ENCODE measurements around the gene HACD3. TPM values are rescaled to one million over a fixed set of nuclear protein-coding genes. Genes with fewer than 3 reads are reported as not detected.
A peak's percentile ranks its signal among the peaks of the same experiment; 100 is the strongest.

HACD3 gene
- total and polyA plus RNA-seq, 4 donors: 147 to 239 (median 168) TPM

DNA sequence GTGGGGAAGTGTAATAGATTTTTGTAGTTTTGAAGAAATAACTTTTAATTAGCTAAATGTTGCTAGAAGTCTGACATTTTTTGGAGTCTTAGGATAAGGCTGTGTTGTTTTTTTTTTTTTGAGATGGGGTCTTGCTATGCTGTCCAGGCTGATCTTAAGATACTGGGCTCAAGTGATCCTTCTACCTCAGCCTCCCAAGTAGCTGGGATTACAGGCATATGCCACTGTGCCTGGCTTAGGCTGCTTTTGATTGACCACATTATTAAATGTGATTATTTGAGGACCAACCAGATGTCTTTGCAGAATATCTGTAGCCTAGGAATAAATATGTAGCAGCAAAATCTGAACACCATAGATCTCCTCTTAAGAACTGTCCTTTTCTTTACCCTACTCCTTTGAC, 29.7 kb downstream of the HACD3 start:
- no peaks in the 10 kb centered on the region for H3K9me3 ChIP-seq (ENCODE audit: control insufficient read depth, insufficient read depth, low read length)
- H3K4me1 ChIP-seq (ENCODE audit: control insufficient read depth, insufficient read depth, low read length): no peaks in the 10 kb centered on the region
- peaks cover 44% of the 10 kb centered on the region for H3K36me3 ChIP-seq (ENCODE audit: control insufficient read depth, insufficient read depth, low read length)
- DNase-seq (ENCODE audit: low read depth in 4 of 6, low spot score in 6 of 6): no peak
- no peaks in the 10 kb centered on the region for H3K27me3 ChIP-seq (ENCODE audit: control insufficient read depth, insufficient read depth, low read length)
- no peak overlapping the region for H3K4me3 ChIP-seq (ENCODE audit: low read depth, low read length)
- H3K27ac ChIP-seq (ENCODE audit: low read depth, low read length): no peak overlapping the region

DNA sequence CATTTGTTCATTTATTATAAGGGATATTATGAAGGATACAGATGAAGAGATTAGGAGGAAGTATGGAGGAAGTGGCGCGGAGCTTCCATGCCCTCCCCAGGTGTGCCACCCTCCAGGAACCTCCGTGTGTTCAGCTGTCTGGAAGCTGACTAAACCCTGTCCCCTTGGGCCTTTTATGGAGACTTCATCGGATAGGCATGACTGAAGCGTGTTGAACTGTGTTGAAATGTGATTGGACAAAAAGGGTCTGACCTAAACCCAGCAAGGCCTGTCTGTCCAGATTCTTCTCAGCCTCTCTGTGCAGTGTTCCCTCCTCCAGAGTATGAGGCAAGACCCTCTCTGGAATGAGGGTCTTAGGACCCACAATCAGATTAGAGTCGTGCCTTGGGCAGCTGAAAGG, 31.7 kb downstream of the HACD3 start:
- Histone ChIP-seq H3K27ac (ENCODE audit: low read depth, low read length) (no peak overlapping the region), H3K36me3 (ENCODE audit: control insufficient read depth, insufficient read depth, low read length) (peaks cover 41% of the 10 kb centered on the region), H3K4me1 (ENCODE audit: control insufficient read depth, insufficient read depth, low read length) (no peaks in the 10 kb centered on the region), H3K9me3 (ENCODE audit: control insufficient read depth, insufficient read depth, low read length) (no peaks in the 10 kb centered on the region), H3K27me3 (ENCODE audit: control insufficient read depth, insufficient read depth, low read length) (no peaks in the 10 kb centered on the region), H3K4me3 (ENCODE audit: low read depth, low read length) (no peak overlapping the region)
- DNase-seq (ENCODE audit: low read depth in 4 of 6, low spot score in 6 of 6): no peak
- 100% methylated on average over 1 of the region's 6 CpGs for WGBS (ENCODE audit: insufficient coverage)

DNA sequence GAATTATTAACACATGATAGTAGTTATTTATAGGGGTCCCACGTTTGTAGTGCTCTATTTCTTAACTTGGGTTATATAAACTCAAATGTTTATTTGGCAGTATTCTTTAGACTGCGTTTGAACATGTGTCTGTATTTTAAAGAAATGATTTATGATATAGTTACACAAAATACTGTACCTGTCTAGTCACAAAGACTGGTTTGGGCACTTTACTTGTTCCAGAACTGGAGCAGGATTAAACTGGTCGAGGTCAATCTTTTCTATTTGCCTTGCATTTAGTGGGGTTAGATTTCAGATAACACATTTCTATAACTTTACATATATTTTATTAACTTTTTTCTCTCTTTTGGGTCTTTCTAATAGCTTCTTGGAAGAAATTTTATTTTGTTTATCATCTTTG, 39.5 kb downstream of the HACD3 start:
- DNase-seq (ENCODE audit: low read depth in 4 of 6, low spot score in 6 of 6): no peak
- WGBS (ENCODE audit: insufficient coverage): no CpG with 5 or more reads among the region's 3 CpGs
- H3K4me3 ChIP-seq (ENCODE audit: low read depth, low read length): no peak overlapping the region
- H3K9me3 ChIP-seq (ENCODE audit: control insufficient read depth, insufficient read depth, low read length): no peaks in the 10 kb centered on the region
- H3K27me3 ChIP-seq (ENCODE audit: control insufficient read depth, insufficient read depth, low read length): no peaks in the 10 kb centered on the region
- peaks cover 30% of the 10 kb centered on the region for H3K36me3 ChIP-seq (ENCODE audit: control insufficient read depth, insufficient read depth, low read length)
- H3K4me1 ChIP-seq (ENCODE audit: control insufficient read depth, insufficient read depth, low read length): no peaks in the 10 kb centered on the region
- H3K27ac ChIP-seq (ENCODE audit: low read depth, low read length): no peak overlapping the region

DNA sequence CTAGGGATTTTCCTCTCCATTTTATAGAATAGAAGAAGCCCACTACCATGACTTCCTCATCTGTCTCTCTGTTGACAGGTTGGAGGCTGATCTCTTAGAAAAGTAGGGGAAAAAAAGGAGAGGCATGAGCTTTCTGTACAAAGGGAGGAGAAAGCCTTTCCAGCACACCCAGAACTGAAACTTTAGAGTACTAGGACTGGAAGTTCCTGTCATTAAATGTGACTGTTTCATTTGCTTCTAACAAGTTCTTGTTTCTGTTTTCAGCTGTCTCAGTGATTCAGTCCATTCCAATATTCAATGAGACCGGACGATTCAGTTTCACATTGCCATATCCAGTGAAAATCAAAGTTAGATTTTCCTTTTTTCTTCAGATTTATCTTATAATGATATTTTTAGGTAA, 41.7 kb downstream of the HACD3 start:
- WGBS (ENCODE audit: insufficient coverage): no CpG with 5 or more reads among the region's 2 CpGs
- no peak for DNase-seq (ENCODE audit: low read depth in 4 of 6, low spot score in 6 of 6)

DNA sequence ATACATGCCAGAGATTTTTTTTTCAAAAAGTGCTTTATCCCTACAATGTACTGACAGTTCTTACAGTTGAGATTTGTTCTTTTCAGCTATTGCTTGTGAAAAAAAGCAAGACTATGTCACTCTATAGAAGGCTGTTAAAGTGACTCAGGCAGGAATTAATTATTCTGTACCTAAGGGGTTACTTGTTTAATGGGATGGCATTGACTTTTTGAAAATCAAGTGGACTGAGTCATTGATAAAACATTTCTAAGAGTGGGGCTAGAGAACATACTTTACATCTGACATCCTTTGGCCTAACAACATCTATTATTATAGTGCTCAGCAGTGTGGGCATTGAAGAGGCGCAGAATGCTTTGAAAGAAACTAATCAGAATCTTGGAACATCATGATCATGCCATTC, 46.4 kb downstream of the HACD3 start:
- no peaks in the 10 kb centered on the region for H3K27me3 ChIP-seq (ENCODE audit: control insufficient read depth, insufficient read depth, low read length)
- WGBS (ENCODE audit: insufficient coverage): no CpG with 5 or more reads among the region's 1 CpG
- H3K27ac ChIP-seq (ENCODE audit: low read depth, low read length): no peak overlapping the region
- H3K9me3 ChIP-seq (ENCODE audit: control insufficient read depth, insufficient read depth, low read length): no peaks in the 10 kb centered on the region
- DNase-seq (ENCODE audit: low read depth in 4 of 6, low spot score in 6 of 6): no peak
- peaks cover 16% of the 10 kb centered on the region for H3K36me3 ChIP-seq (ENCODE audit: control insufficient read depth, insufficient read depth, low read length)
- H3K4me1 ChIP-seq (ENCODE audit: control insufficient read depth, insufficient read depth, low read length): no peaks in the 10 kb centered on the region
- no peak overlapping the region for H3K4me3 ChIP-seq (ENCODE audit: low read depth, low read length)

More for the DNA sequence above, 41.7 kb downstream of the HACD3 start:
- Histone ChIP-seq H3K4me1 (ENCODE audit: control insufficient read depth, insufficient read depth, low read length) (no peaks in the 10 kb centered on the region), H3K4me3 (ENCODE audit: low read depth, low read length) (no peak overlapping the region), H3K27ac (ENCODE audit: low read depth, low read length) (no peak overlapping the region), H3K27me3 (ENCODE audit: control insufficient read depth, insufficient read depth, low read length) (no peaks in the 10 kb centered on the region), H3K36me3 (ENCODE audit: control insufficient read depth, insufficient read depth, low read length) (peaks cover 23% of the 10 kb centered on the region), H3K9me3 (ENCODE audit: control insufficient read depth, insufficient read depth, low read length) (no peaks in the 10 kb centered on the region)

DNA sequence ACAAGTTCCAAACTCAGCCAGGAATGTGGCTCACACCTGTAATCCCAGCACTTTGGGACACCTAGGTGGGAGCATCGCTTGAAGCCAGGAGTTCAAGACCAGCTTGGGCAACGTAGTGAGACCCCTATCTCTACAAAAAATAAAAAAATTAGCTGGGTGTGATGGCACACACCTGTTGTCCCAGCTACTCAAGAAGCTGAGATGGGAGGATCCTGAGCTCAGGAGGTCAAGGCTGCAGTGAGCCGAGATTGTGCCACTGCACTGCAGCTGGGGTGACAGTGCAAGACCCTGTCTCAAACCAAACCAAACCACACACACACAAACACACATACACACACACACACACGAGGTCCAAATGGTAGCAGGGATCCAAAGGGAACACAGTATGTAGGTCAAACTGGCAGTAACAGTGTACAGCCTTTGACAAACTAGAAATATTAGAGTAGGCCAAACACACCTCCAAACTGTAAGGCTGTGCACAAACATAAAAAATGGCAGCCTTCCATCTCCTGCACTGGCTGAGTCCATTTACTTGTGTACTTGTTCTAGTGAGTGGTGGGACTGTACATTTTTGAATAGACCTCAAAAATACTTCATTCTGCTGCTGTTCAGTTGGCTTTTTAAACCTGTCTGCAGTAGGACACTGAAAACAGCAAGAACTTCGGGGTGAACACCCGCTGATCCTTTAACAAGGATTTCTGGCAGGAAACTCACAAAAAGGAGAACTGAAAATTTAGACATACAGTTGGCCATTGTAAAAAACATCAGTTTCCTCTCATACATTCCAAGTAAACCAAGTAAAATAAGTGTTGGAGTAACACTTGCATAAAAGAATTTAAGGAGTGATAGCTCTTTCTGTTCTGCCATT, 47.1 kb downstream of the HACD3 start:
- Histone ChIP-seq H3K27ac (ENCODE audit: low read depth, low read length) (no peak overlapping the region), H3K4me3 (ENCODE audit: low read depth, low read length) (no peak overlapping the region), H3K36me3 (ENCODE audit: control insufficient read depth, insufficient read depth, low read length) (peaks cover 16% of the 10 kb centered on the region), H3K27me3 (ENCODE audit: control insufficient read depth, insufficient read depth, low read length) (no peaks in the 10 kb centered on the region), H3K9me3 (ENCODE audit: control insufficient read depth, insufficient read depth, low read length) (no peaks in the 10 kb centered on the region), H3K4me1 (ENCODE audit: control insufficient read depth, insufficient read depth, low read length) (no peaks in the 10 kb centered on the region)
- 40% methylated on average over 1 of the region's 6 CpGs for WGBS (ENCODE audit: insufficient coverage)
- peak in 1 of 6 donors; percentile 3 for DNase-seq (ENCODE audit: low read depth in 4 of 6, low spot score in 6 of 6)

DNA sequence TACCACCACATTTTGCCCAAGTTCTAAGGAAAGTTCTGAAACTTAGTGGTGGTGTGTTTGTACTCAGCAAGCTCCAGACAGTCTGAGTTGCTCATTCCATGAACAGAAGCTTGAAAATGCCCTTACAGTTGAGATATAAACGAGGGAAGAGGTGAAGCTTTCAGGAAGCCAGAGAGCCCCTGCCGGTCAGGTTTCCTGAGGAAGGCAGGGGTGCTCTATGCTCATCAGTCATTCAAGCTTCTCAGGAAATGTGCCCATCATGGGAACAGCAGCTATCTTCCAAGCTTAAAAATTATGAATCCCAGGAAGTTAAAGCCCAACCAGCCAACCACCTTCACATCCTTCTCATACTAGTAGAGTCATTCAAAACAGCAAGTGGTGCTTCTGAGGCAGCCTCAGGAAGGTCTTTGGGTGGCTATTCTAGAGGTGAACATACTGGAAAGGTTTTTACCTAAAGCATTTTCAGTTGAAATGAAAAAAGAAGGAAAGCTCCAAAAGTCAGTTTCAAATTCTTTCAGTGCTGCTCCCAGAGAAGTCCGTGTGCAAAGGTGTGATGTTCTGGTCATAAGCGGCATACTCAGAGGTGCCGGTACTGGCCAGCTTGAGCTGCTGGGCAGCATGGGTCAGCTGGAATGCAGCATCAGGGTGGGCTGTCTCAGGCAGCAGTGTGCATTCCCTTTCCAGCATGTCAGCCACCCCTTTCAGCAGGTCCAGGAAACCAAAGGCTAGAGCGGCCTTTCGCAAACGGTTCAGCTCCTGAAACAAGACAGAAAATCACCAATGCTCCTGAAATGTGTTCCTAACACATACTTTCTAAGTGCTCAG, 48.9 kb downstream of the HACD3 start:
- Histone ChIP-seq H3K9me3 (ENCODE audit: control insufficient read depth, insufficient read depth, low read length) (no peaks in the 10 kb centered on the region), H3K27me3 (ENCODE audit: control insufficient read depth, insufficient read depth, low read length) (no peaks in the 10 kb centered on the region), H3K36me3 (ENCODE audit: control insufficient read depth, insufficient read depth, low read length) (peaks cover 16% of the 10 kb centered on the region), H3K4me1 (ENCODE audit: control insufficient read depth, insufficient read depth, low read length) (no peaks in the 10 kb centered on the region), H3K27ac (ENCODE audit: low read depth, low read length) (no peak overlapping the region), H3K4me3 (ENCODE audit: low read depth, low read length) (no peak overlapping the region)
- 78% methylated on average over 5 of the region's 8 CpGs for WGBS (ENCODE audit: insufficient coverage)
- no peak for DNase-seq (ENCODE audit: low read depth in 4 of 6, low spot score in 6 of 6)

DNA sequence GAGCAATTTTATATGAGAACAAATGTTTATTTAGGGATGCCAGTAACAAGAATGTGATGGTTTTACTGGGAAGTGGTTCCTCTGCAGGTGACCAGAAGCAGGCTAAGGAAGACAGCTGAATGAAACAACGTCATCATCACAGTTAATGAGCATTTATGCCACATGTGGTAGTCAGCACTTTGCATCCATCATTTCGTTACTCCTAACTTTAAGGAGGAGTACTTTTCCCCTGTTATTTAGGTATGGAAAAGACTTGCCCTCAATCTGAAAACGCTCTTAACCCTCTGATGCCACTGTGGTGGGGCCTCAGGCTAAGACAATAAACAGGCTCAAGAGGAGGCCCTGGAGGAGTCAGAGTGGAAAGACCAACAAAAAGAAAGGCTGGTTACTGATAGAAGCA, 49.5 kb downstream of the HACD3 start:
- Histone ChIP-seq H3K4me1 (ENCODE audit: control insufficient read depth, insufficient read depth, low read length) (no peaks in the 10 kb centered on the region), H3K27me3 (ENCODE audit: control insufficient read depth, insufficient read depth, low read length) (no peaks in the 10 kb centered on the region), H3K27ac (ENCODE audit: low read depth, low read length) (no peak overlapping the region), H3K9me3 (ENCODE audit: control insufficient read depth, insufficient read depth, low read length) (no peaks in the 10 kb centered on the region), H3K36me3 (ENCODE audit: control insufficient read depth, insufficient read depth, low read length) (peaks cover 16% of the 10 kb centered on the region), H3K4me3 (ENCODE audit: low read depth, low read length) (no peak overlapping the region)
- DNase-seq (ENCODE audit: low read depth in 4 of 6, low spot score in 6 of 6): no peak
- 80% methylated on average over 1 of the region's 3 CpGs for WGBS (ENCODE audit: insufficient coverage)

DNA sequence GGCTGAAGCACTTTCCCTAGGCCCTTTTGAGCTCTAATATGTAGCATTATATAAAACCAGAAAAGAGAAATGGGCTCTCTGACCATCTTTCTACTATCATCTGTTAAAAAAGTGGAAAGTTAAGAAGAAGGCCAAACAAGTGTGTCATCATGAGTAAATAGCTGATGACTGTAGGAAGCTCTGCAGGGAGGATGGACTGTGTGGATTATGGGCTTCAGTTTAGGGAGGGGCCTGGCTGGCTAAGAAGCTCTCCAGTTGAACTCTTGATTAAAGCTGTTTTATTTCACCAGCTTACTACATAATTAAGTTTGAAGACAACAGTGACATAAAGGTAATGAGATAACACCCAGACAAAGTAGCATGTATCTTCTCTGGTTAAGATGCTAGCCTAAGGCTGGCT, 50.0 kb downstream of the HACD3 start:
- H3K36me3 ChIP-seq (ENCODE audit: control insufficient read depth, insufficient read depth, low read length): peaks cover 14% of the 10 kb centered on the region

More for the DNA sequence above, 50.0 kb downstream of the HACD3 start:
- H3K27me3 ChIP-seq (ENCODE audit: control insufficient read depth, insufficient read depth, low read length): no peaks in the 10 kb centered on the region
- H3K4me3 ChIP-seq (ENCODE audit: low read depth, low read length): no peak overlapping the region
- no peaks in the 10 kb centered on the region for H3K4me1 ChIP-seq (ENCODE audit: control insufficient read depth, insufficient read depth, low read length)
- peak in 1 of 6 donors; percentile 27 for DNase-seq (ENCODE audit: low read depth in 4 of 6, low spot score in 6 of 6)
- H3K9me3 ChIP-seq (ENCODE audit: control insufficient read depth, insufficient read depth, low read length): no peaks in the 10 kb centered on the region
- H3K27ac ChIP-seq (ENCODE audit: low read depth, low read length): no peak overlapping the region

Data from spinal cord (tissue), 10 donors.